B cell (primary cell): ENCODE data around the gene DCHS2. TPM values are rescaled to one million over a fixed set of nuclear protein-coding genes. Genes with fewer than 3 reads are reported as not detected.

Experiments used
- ATAC-seq: fragments of 200-7000 bp; cut with Tn5 transposase; one replicate; pipeline ENCODE4 v1.10.0; 2021; ENCODE audit warnings: low read depth, mild to moderate bottlenecking, moderate number of reproducible peaks, moderate library complexity
- CTCF ChIA-PET: fragments of 350-600 bp; sonication (Branson Sonifier 250); formaldehyde crosslinking; loops from one replicate; lab custom pipeline; 2021; ENCODE audit warnings: antibody characterized with exemption, inconsistent platforms; lab: Charles Lee
- POLR2A ChIA-PET: fragments of 350-600 bp; sonication (Branson Sonifier 250); formaldehyde crosslinking; loops from one replicate; lab custom pipeline; 2021; ENCODE audit warnings: antibody characterized with exemption; lab: Charles Lee
- DNase-seq: peaks from one replicate; pipeline ENCODE4 v3.0.0; 2013
- H2AFZ ChIP-seq: 2 replicates; pipeline ENCODE4 v1.6.1; 2012; ENCODE audit warnings: mild to moderate bottlenecking, low read depth, low read length; ENCODE audit not compliant: insufficient read depth, poor library complexity, severe bottlenecking
- H3K27ac ChIP-seq, 2 donors: 1 replicate in 1 of 2; 2 replicates in 1 of 2; pipeline ENCODE4 v1.5.1; 2012 to 2013; ENCODE audit warnings: low read length in 2 of 2, mild to moderate bottlenecking in 2 of 2, moderate library complexity in 1 of 2
- H3K27me3 ChIP-seq, 4 experiments: fragments of 200-600 bp in 1 of 4; sonication (generic) in 1 of 4; replicated peaks in 1 of 4; 1 replicate in 2 of 4; 2 replicates in 2 of 4; pipeline versions ENCODE4 v1.6.1 to v1.7.0; 2013 to 2016; ENCODE audit warnings: low read length in 3 of 4, mild to moderate bottlenecking in 2 of 4, mixed read lengths in 1 of 4, moderate library complexity in 1 of 4; ENCODE audit not compliant: insufficient read depth in 4 of 4, control insufficient read depth in 3 of 4; ENCODE audit errors: control extremely low read depth in 1 of 4
- H3K36me3 ChIP-seq, 2 experiments: replicated peaks in 1 of 2; 1 replicate in 1 of 2; 2 replicates in 1 of 2; pipeline versions ENCODE4 v1.6.1 to v1.7.1; 2013; ENCODE audit warnings: low read length in 1 of 2; ENCODE audit not compliant: insufficient read depth in 2 of 2, control insufficient read depth in 1 of 2; ENCODE audit errors: control extremely low read depth in 1 of 2, extremely low read depth in 1 of 2
- H3K4me1 ChIP-seq, 2 donors: fragments of 200-600 bp in 1 of 2; sonication (generic) in 1 of 2; 1 replicate in 1 of 2; 2 replicates in 1 of 2; pipeline versions ENCODE4 v1.5.1 to v1.6.1; 2013 to 2017; ENCODE audit warnings: low read length in 2 of 2; ENCODE audit not compliant: control insufficient read depth in 2 of 2, insufficient read depth in 2 of 2
- H3K4me2 ChIP-seq: replicated peaks from 2 replicates; pipeline ENCODE3; 2012; ENCODE audit warnings: mild to moderate bottlenecking, low read depth, low read length; ENCODE audit not compliant: poor library complexity, severe bottlenecking
- H3K4me3 ChIP-seq, 5 experiments: fragments of 200-600 bp in 1 of 5; sonication (generic) in 1 of 5; 1 replicate in 3 of 5; 2 replicates in 2 of 5; pipeline versions ENCODE4 v1.5.1 to v1.7.0; 2011 to 2016; ENCODE audit warnings: low read length in 4 of 5, mild to moderate bottlenecking in 4 of 5, low read depth in 2 of 5, control low read depth in 1 of 5, moderate library complexity in 1 of 5; ENCODE audit not compliant: insufficient read depth in 1 of 5; ENCODE audit errors: control extremely low read depth in 1 of 5, extremely low read depth in 1 of 5
- H3K79me2 ChIP-seq: fragments of 200-600 bp; sonication (generic); one replicate; pipeline ENCODE4 v1.6.0; 2016; ENCODE audit warnings: low read length; ENCODE audit not compliant: control insufficient read depth, insufficient read depth
- H3K9ac ChIP-seq: fragments of 200-600 bp; sonication (generic); 2 replicates; pipeline ENCODE4 v1.6.1; 2017; ENCODE audit warnings: mild to moderate bottlenecking, low read length, moderate library complexity
- H3K9me3 ChIP-seq, 3 donors: one replicate each; pipeline versions ENCODE4 v1.6.1 to v1.7.1; 2013; ENCODE audit warnings: low read length in 2 of 3; ENCODE audit not compliant: control insufficient read depth in 2 of 3, insufficient read depth in 1 of 3; ENCODE audit errors: control extremely low read depth in 1 of 3
- H4K20me1 ChIP-seq: 2 replicates; pipeline ENCODE4 v1.6.0; 2012; ENCODE audit warnings: mild to moderate bottlenecking, low read length; ENCODE audit not compliant: insufficient read depth, control insufficient read depth, poor library complexity, severe bottlenecking
- H3K27ac Mint-ChIP-seq: one replicate; pipeline ENCODE4 v1.8.0; 2021; ENCODE audit warnings: mixed read lengths
- H3K27me3 Mint-ChIP-seq: one replicate; pipeline ENCODE4 v1.8.0; 2021; ENCODE audit warnings: mixed read lengths
- H3K4me1 Mint-ChIP-seq: one replicate; pipeline ENCODE4 v1.8.0; 2021; ENCODE audit warnings: mixed read lengths
- H3K4me3 Mint-ChIP-seq: one replicate; pipeline ENCODE4 v1.8.0; 2021; ENCODE audit warnings: mixed read lengths
- H3K9me3 Mint-ChIP-seq: one replicate; pipeline ENCODE4 v1.8.0; 2022; ENCODE audit warnings: mixed read lengths; ENCODE audit not compliant: insufficient read depth
- CTCF ChIP-seq: fragments of 200-600 bp; IDR thresholded peaks from one replicate; pipeline ENCODE4 v1.8.0; 2022; ENCODE audit warnings: antibody characterized with exemption, mild to moderate bottlenecking
- EZH2 ChIP-seq: IDR thresholded peaks from 2 replicates; pipeline ENCODE4 v1.6.1; 2012; ENCODE audit warnings: borderline replicate concordance, low read depth, mild to moderate bottlenecking, moderate library complexity, low read length; ENCODE audit not compliant: insufficient read depth, poor library complexity, severe bottlenecking
- WGBS: methylation state at CpG from one replicate; pipeline ENCODE4 v1.1.5; 2013; ENCODE audit warnings: missing lambda C conversion rate; ENCODE audit not compliant: insufficient coverage; 5-methylcytosine and 5-hydroxymethylcytosine counted together
- intact Hi-C: fragments of 100-400 bp; cut with micrococcal nuclease; formaldehyde crosslinking; loops from one replicate; pipeline ENCODE4 v1.10.0; 2022
- polyA plus RNA-seq: library from polyadenylated mRNA; depleted of rRNA; stranded (reverse); fragments of >200 nt; gene quantifications from 2 replicates; pipeline ENCODE4 v1.2.3, GENCODE V29; 2012
- total RNA-seq, 2 donors: library from RNA; stranded (reverse); fragments of 120-200 nt in 1 of 2; gene quantifications; 1 replicate in 1 of 2; 2 replicates in 1 of 2; pipeline versions ENCODE4 v1.2.3 to v1.2.4, GENCODE V29; 2013 to 2022

DCHS2 gene
- total and polyA plus RNA-seq, 2 donors (not counting 1 experiment from before 2014, with no cell fraction given): 0.02 to 0.06 TPM

- Histone ChIP-seq H2AFZ (no peak overlapping the region), H4K20me1 (no peaks in the 10 kb centered on the region), H3K4me3 (no peak overlapping the region), H3K4me1 (no peaks in the 10 kb centered on the region), H3K36me3 (no peaks in the 10 kb centered on the region), H3K27me3 (peaks cover 0 to 17% (median 0%) of the 10 kb centered on the region in 4 experiments), H3K9ac (no peak overlapping the region), H3K79me2 (no peaks in the 10 kb centered on the region), H3K9me3 (no peaks in the 10 kb centered on the region), H3K27ac (no peak overlapping the region), H3K4me2 (no peak overlapping the region)
- no peak overlapping the region for H3K4me3 Mint-ChIP-seq
- TF ChIP-seq EZH2: no peak
- no peak for TF ChIP-seq CTCF
- H3K27me3 Mint-ChIP-seq: peaks cover 20% of the 10 kb centered on the region
- intact Hi-C loops: no loop called here
- ChIA-PET POLR2A (no interaction called here), CTCF (no interaction called here)
- no peaks in the 10 kb centered on the region for H3K4me1 Mint-ChIP-seq
- WGBS: 91% methylated on average over 1 of the region's 2 CpGs
- no peak overlapping the region for H3K27ac Mint-ChIP-seq
- peaks cover 4% of the 10 kb centered on the region for H3K9me3 Mint-ChIP-seq
- DNase-seq (no peak), ATAC-seq (no peak)
These were observed 214.4 kb downstream of the DCHS2 start for GRCh38 chr4:154277172-154277571.

GRCh38 chr4:154276496-154276895, 215.1 kb downstream of the DCHS2 start:
- peaks cover 0 to 17% (median 0%) of the 10 kb centered on the region in 4 experiments for H3K27me3 ChIP-seq
- H3K79me2 ChIP-seq: no peaks in the 10 kb centered on the region
- ATAC-seq: no peak
- intact Hi-C loops: no loop called here
- no peak for DNase-seq
- ChIA-PET POLR2A (no interaction called here), CTCF (no interaction called here)
- Mint-ChIP-seq H3K4me1 (no peaks in the 10 kb centered on the region), H3K9me3 (peaks cover 4% of the 10 kb centered on the region), H3K27me3 (peaks cover 20% of the 10 kb centered on the region), H3K4me3 (no peak overlapping the region), H3K27ac (no peak overlapping the region)
- TF ChIP-seq CTCF (no peak), EZH2 (no peak)
- no peak overlapping the region for H2AFZ ChIP-seq
- no peak overlapping the region for H3K4me3 ChIP-seq
- no peaks in the 10 kb centered on the region for H3K9me3 ChIP-seq
- no peak overlapping the region for H3K4me2 ChIP-seq
- H3K9ac ChIP-seq: no peak overlapping the region
- no CpG with 5 or more reads among the region's 1 CpG for WGBS
- H3K4me1 ChIP-seq: no peaks in the 10 kb centered on the region
- no peak overlapping the region for H3K27ac ChIP-seq
- H4K20me1 ChIP-seq: no peaks in the 10 kb centered on the region
- no peaks in the 10 kb centered on the region for H3K36me3 ChIP-seq
